KBM-7 (cell line): Measurements from ENCODE around the gene MRO.
"Not testable (repeated sequence)": the region's sequence is repeated elsewhere in the genome, so short reads cannot be mapped to it uniquely, and the experiment has no call there.

Experiments
- DNase-seq: peaks from one replicate; pipeline ENCODE4 v3.0.0-alpha.2; 2015
- in situ Hi-C: fragments of 300-500 bp; cut with MboI; formaldehyde crosslinking; loops from 2 replicates; pipeline ENCODE4 v1.14.3; 2020; ENCODE audit warnings: low sequenced_read_pairs, low pct_unique_long_range_greater_than_20kb, mixed read lengths

The MRO gene

DNA sequence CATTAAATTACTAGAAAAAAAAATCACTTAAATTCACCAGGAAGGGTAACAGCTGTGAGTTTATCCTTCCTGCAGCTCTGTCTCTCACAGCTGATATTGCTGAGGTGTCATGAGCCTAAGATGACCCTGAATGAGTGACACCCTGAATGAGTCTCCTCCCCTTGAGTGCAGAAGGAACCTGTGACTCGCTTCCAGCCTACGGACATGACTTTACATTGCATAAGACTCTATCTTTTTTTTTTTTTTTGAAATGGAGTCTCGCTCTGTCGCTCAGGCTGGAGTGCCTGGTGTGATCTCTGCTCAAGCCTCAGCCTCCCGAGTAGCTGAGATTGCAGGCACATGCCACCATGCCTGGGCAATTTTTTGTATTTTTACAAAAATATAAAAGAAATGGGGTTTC lies 14.1 kb downstream of the MRO start:
- in situ Hi-C loops, result no loop called here
- DNase-seq, result no peak

DNA sequence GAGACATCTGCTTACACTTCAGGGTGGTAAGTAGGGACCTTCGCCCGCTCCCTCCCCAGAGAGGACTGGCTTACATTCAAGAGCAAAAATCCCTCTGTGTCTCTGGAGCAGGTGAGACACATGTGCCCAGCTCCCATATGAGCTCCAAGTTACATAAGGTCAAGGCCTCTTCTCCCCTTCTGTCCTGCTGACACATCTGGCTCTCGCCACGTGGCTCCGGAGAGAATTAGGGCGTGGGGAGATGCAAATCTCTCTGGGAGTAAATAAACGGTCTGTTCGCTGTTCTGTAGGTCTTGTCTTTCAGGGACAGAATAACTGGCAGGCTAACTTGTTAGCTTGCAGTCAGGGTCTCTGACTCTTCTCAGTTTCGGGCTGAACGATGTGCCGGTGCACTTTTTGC lies 16.2 kb downstream of the MRO start:
- DNase-seq, result no peak
- in situ Hi-C loops, result no loop called here

DNA sequence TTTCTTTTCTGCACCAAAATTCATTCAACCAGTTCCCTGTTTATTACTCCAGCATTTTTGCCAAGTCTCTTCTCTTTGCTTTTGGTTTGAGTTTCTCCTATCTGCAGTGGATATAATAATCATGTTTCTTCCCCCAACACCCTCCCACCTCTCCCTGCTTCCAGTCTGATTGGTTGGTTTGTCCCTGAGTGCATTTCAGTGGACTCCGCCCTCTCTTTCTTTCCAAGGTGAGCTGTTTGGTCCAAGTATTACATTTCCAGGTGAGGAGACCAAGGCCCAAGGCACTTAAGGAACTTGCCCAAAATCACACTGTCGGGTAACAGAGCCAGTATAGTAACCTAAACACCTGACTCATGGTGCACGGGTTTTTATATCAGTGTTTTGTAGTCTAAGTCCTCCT lies 17.7 kb downstream of the MRO start:
- in situ Hi-C loops, result no loop called here
- no peak for DNase-seq

DNA sequence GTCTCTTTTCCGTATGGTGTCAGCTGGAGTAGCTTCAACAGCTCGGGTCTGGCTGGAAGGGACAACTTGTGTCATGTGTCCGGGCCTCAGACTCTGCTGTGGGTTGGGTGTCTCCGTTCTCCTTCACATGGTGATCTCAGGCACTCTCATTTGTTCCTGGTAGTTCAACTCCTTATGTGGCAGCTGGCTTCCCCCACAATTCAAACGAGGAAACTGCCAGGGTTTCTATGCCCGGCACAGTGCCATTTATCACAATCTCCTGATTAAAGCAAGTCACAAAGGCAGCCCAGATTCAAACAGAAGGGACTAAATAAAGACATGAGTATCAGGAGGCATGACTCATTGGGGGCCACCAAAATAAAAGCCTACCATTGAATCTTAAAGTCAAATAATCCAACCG lies 22.7 kb downstream of the MRO start:
- in situ Hi-C loops, result no loop called here
- no peak for DNase-seq

DNA sequence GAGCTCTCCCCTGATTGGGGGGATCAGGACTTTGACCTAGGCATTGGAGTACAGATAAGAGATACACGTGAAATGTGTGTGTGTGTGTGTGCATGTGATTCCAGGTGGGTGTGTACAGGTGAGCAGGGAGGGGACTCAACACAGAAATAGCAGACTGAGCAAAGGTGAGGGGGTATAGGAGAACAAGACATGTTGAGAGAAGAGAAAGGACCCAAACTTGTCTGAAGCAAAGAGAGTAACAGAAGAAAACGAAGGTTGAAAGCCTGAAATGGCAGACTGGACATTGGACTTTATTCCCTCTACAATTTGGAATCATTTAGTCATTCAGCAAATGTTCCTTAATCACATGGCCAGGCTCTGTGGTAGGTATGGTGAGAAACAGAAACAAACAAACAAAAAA lies 23.3 kb downstream of the MRO start:
- no peak for DNase-seq
- in situ Hi-C loops, result no loop called here

DNA sequence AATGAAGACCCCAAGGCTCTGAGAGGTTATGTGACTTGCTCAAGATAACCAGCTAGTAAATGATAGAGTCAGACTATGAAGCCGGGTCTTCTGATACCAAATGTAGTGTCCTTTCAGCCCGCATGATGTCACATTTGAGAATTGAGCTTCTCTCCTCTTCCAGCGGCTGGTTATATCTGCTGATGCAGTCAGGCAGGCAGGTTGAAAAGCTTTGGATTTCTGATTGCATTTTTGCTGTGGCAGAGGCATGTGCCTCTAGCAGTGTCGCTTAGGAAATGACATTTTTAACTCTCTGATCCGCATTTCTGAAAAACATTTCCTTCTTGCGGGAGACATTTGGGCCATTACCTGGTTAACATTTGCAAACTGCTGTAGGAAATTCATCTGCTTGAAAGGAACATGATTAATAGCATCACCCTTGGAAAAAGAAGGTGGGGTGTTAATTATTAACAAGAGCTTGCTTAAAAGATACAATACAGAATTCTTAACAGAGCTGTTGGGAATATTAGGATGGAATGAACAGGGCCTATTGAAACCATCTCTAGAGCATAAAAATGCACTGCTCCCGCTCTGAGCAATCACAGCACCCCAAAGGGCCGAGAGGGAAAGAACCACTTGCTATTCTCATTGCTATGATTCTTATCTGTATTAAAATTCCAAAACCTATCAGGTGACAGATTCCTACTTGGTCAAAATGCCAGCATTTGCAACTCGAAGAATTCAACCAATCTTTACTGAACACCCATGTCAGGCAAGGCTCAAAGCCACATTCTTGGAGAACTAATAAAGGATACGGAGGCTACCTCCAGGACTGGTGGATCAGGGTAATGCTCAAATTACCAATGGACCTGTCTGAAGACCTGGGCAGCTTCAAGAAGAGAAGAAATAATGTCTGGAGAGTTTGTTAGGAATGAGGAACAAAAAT lies 25.9 kb downstream of the MRO start:
- no peak for DNase-seq
- in situ Hi-C loops, result no loop called here

DNA sequence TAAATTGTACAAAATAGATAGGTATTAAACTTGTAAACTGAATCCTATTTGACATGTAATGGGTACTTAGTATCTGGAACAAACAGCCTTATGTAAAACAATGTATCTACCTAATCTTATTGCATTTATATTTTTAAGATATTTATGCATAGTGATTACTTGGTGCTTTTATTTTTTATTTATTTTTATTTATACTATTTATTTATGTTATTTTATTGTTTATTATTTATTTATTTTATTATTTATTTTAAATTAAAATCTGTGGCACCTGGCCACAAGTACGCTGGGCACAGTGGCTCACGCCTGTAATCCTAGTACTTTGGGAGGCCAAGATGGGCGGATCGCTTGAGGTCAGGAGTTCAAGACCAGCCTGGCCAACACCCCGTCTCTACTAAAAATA lies 26.9 kb downstream of the MRO start:
- in situ Hi-C loops, result no loop called here
- no peak for DNase-seq

DNA sequence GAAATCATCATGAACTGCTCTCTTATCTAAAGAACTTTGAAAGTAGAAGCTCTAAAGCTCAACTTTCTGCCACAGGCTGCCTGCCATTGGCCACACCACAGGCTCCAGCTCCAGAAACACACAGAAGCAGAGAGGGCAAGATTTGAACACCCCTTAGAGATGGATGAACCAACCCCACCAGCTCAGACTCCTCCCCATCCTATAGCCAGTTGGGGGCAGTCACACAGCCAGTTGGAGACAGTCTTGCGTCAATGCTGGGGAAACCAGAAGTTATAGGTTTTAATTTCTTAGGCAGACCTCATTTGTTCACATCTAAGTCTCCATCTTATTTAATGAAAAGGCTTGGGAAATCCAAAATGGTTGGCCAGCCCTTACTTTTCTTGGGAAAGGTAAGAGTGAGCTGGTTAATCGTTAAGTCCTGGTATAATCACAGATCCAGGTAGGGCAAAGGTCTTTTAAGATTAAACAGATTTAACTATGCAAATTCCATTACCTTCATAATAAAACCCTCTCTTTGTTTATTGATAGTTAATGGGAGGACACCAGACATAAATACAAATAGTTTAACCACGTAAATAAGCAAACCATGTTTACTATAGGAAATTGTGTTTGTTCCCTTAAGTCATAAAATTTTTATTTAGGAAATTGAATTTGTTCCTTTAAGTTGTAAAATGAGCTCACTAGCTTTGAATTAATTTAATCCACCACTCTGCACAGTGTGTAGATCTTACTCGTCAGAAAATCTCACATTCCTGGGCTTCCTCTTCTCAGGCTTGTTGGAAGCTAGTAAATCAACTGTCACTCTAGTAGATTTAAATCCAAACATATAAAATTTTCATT lies 28.0 kb downstream of the MRO start:
- no peak for DNase-seq
- in situ Hi-C loops, result no loop called here

DNA sequence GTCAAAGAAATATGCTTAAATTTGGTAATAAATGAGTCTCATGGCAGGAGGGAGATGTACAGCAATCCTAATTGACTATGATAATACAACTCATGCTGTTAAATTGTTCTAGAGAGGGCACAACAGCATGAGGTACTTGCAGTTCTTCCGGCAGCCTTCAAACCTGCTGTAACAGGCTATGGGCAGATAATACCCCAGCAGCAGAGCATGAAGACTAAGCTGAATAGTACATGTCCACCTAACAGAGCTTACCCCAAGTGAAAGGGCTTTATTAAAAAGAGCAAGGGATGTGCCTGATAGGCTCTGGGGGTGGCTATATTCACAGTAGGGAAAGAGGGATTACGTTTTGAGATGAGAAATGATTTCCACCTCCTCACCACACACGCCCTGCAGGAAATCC lies 28.9 kb downstream of the MRO start:
- no peak for DNase-seq
- in situ Hi-C loops, result no loop called here

DNA sequence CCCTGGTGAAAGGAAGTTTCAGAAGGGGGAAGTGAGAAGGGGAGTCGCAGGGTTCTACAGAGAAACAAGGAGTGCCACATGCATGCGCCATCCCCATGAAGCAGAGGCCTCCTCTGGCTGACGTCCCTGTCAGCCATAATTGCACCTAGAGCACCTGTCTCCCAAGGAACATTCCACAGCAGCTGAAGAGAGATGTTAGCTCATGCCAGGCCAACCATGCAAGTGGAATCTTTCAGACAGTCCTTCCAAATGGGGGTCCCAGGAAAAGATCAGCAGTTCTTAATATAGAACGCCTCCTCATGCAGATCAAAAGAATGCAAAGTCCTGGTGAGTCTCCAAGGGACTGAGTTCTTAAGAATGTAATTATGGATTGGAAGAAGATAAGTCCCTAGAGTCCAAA lies 29.6 kb downstream of the MRO start:
- in situ Hi-C loops, result no loop called here
- DNase-seq, result no peak

DNA sequence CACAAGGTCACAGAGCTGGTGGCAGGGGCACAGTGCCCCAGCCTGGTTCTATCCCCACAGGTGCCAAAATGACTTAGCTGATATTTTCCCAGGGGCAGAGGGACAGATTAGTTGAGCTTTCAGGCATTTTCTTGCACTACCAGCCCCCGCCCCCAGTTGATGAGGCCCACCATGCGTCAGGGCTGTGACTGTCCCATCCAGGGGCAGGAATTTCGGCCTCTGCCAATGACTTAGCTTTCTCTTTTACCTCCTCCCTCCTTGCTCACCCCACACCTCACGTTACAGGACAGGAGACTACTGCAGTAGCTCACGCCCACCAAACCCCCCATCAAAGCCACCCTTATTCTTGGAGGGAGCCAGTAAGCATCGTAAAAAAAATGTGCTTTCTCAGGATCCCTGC lies 31.5 kb downstream of the MRO start:
- DNase-seq, result no peak
- in situ Hi-C loops, result no loop called here

DNA sequence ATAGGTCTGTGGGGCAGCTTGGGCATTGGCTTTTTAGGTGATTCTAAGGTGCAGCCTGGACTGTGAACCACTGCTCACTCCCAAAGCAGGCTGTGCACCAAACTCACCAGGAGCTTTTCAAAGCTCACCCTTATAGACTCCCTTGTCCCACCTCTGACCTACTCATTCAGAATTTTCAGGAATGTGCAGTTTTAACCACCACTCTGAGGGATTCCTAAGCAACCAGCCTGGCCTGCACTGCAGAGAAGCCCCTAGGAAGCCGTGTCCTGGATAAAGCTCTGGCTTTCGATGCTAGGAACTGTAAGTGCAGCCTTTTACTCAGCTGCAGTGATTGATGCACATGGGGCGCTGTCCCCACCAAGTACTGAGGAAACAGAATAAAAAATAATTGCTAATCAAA lies 33.0 kb downstream of the MRO start:
- in situ Hi-C loops, result no loop called here
- no peak for DNase-seq

DNA sequence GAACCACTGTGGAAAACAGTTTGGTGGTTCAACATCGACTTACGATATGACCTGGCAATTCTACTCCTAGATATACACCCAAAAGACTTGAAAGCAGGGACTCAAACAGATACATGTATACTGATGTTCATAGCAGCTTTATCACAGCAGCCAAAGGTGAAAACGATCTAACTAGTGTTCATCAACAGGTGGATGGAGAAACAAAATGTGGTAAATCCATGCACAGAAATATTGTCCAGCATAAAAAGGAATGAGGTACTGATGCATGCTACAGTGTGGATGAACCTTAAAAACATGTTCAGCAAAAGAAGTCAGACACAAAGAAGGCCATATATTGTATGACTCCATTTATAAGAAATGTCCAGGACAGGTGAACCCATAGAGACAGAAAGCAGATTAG lies 36.3 kb downstream of the MRO start:
- in situ Hi-C loops, result no loop called here
- DNase-seq, result no peak

DNA sequence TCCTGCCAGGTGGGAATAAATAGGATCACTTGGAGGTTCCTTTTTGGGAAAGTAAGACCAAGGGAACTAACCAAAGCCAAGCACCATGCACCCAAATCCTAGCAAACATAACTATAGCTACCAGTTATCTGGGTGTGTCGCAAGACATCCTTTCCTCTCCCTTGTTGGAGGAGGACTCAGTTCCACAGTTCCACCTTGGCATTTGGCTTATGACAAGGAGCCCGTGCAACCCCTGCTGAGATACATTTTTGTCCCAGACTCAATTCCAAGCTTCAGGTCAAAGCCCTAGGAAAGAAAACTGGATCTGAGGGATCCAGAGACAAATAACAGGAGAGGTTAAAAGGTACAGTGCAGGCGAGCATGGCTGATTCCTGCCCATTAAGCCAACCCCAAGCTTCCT lies 40.8 kb downstream of the MRO start:
- in situ Hi-C loops, DNase-seq: not testable (repeated sequence)

DNA sequence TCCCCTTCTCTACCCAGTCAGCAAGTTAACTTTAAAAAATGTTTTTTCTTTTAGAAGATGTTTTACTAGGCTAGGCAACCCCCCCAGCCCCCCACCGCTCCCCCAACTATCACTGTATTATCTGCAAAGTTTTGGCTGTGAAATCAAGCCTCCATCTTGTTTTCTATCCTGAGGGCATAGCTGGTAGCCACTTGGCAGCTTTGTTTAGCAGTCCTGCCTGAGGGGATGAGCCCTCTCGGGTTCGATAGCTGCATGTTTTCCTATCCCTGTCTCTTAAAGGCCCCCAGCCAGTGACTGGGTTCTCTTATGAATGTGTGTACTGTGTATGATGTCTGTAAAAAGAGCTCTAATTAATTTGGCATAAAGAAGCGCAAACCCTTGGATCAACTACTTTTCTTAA lies 43.4 kb downstream of the MRO start:
- in situ Hi-C loops, result no loop called here
- DNase-seq, result no peak

DNA sequence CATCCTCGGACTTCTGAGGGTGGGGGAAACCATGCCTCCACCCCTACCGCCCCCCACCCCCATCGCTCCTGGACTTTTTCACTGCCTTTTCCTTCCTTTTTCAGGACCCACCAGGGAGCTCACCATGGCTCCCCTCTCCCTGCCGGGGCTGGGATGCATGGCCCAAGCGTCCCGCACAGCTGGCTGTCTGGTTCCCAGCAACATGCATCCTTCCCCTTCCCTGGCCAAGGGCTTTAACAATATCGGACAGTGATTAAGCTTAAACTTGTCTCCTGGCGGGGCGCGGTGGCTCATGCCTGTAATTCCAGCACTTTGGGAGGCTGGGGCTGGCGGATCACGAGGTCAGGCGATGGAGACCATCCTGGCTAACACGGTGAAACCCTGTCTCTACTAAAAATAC lies 44.1 kb downstream of the MRO start:
- in situ Hi-C loops, result no loop called here

DNA sequence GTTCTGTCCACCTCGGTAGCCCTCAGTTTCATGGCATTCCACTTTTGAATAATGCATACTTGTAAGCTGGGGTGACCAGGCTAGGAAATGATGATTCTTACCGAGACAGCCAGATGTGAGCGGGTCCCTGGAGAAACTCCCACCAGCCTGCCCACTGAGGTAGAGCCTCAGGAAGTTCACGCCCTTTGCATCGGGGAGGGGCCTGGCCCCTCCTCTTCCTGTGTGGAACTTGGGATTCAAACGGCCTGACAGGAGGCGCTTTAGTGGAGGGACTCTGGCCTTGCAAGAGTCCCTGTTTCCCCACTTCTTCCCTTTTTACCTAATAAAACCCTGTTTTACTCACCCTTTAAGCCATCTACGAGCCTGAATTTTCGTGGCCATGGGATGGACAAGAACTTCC lies 44.6 kb downstream of the MRO start:
- in situ Hi-C loops, result no loop called here
- DNase-seq, result peak; percentile 8

More for the DNA sequence above, 44.1 kb downstream of the MRO start:
- no peak for DNase-seq

DNA sequence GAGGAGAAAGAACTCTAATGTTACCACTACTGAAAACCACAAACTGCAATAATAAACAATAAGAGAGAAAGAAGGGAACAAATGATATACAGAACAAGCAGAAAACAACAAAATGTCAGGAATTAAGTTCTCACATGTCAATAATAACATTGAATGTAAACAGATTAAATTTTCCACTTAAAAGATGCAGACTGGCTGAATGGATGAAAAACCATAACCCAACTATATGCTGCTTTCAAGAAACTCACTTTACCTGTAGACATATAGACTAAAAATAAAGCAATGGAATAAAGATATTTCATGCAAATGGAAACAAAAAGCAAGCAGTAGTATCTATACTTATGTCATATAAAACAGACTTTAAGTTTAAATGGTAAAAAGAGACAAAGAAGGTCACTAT lies 50.4 kb downstream of the MRO start:
- no peak for DNase-seq
- in situ Hi-C loops, result no loop called here

DNA sequence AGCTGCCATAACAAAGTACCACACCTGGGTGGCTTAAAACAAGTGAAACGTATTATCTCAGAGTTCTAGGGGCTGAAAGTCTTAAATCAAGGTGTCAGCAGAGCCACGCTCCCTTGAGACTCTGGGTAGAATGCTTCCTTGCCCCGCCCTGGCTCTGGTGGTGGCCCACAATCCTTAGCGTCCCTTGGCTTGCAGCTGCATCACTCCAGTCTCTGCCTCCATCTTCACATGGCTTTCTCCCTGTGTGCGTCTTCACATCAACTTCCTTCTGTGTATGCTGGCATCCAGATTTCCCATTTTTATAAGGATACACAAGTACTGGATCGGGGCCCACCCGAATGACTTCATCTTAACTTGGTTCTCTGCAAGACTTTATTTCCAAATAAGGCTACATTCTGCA lies 62.5 kb downstream of the MRO start:
- no peak for DNase-seq
- in situ Hi-C loops, result no loop called here

DNA sequence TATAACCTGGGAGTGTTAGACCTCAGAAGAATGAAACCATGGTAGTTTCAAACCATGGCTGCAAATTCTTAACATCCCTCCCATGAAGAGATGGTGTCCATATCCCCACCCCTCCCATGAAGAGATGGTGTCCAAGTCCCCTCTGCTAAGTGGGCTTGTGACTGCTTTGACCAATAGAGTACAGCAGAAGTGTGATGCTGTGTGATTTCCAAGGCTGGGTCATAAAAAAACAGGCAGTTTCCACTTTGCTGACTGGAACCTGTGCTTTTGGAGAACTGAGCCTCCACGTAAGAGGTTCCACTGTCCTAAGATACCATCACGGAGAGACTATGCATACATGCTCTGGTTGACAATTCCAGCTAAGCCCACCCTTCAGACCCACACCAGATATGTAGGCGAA lies 65.5 kb downstream of the MRO start:
- DNase-seq, result no peak

More for the DNA sequence above, 65.5 kb downstream of the MRO start:
- in situ Hi-C loops, result no loop called here
